Duodenal mucosa (tissue), 2 donors: Measurements from ENCODE around the gene ABCC10.

Experiments
- H3K27ac ChIP-seq: one replicate; pipeline ENCODE4 v1.7.0; 2013; ENCODE audit warnings: low read depth, low read length
- H3K27me3 ChIP-seq, 2 donors: one replicate each; pipeline ENCODE4 v1.7.0; 2013; ENCODE audit warnings: low read length in 2 of 2, control low read depth in 1 of 2; ENCODE audit not compliant: insufficient read depth in 2 of 2, control insufficient read depth in 1 of 2
- H3K36me3 ChIP-seq, 2 donors: one replicate each; pipeline ENCODE4 v1.7.0; 2013; ENCODE audit warnings: low read length in 2 of 2, control low read depth in 1 of 2; ENCODE audit not compliant: insufficient read depth in 2 of 2, control insufficient read depth in 1 of 2
- H3K4me1 ChIP-seq, 2 donors: one replicate each; pipeline ENCODE4 v1.7.0; 2013; ENCODE audit warnings: low read length in 2 of 2, control low read depth in 1 of 2; ENCODE audit not compliant: insufficient read depth in 2 of 2, control insufficient read depth in 1 of 2
- H3K4me3 ChIP-seq, 2 donors: one replicate each; pipeline ENCODE4 v1.7.0; 2013; ENCODE audit warnings: low read length in 2 of 2, low read depth in 1 of 2
- H3K9ac ChIP-seq, 2 donors: one replicate each; pipeline ENCODE4 v1.7.0; 2013; ENCODE audit warnings: low read length in 2 of 2, low read depth in 1 of 2
- H3K9me3 ChIP-seq, 2 donors: one replicate each; pipeline ENCODE4 v1.7.0; 2013; ENCODE audit warnings: low read length in 2 of 2, control low read depth in 1 of 2; ENCODE audit not compliant: control insufficient read depth in 1 of 2

ABCC10 gene

DNA sequence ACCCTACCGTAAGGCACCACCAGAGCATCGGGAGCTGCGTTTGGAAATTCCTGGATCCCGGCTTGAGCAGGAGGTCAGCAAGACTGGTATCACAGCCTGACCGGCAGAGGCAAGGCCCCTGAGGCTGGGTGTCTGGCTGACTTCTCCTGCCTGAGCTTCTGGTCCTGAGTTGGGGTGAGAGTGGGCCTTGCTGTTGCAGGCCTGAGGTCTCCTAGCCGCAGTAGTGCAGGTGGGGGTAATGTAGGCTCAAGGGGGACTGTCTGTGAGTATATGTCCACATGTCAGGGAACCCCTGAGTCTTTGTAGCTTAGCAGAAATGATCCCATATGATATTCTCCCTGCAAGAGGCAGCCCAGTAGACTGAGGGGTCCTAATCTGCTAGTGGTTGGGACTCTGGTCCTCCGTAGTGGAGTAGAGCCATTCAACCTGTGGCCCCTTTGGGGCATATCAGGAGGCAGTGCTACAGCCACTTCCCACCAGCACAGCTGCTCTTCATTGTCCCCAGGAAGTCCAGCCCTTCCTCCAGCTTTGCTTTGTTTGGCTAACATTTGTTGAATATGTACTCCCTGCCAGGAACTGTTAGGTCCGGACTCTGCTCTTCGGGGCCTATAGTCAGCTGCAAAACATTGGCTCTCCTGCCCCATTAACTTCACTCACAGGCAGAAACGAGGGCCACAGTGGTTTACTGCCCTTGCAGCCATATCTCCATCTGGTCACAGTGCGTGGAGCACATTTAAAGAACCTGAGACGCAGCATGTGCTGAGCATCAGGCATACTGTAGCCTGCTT, 71.9 kb downstream of the ABCC10 start:
- Histone ChIP-seq H3K9me3 (no peaks in the 10 kb centered on the region), H3K9ac (no peak overlapping the region), H3K27me3 (no peaks in the 10 kb centered on the region), H3K36me3 (peaks cover 37 to 70% of the 10 kb centered on the region in 2 donors), H3K4me3 (no peak overlapping the region), H3K4me1 (peaks cover 18 to 20% of the 10 kb centered on the region in 2 donors), H3K27ac (no peak overlapping the region)
